ENCODE measurements around the gene YIPF3.

Gene YIPF3

GRCh38 chr6:43520097-43520496, 3.4 kb upstream of the YIPF3 start:
- TF ChIP-seq POLR2A (IDR thresholded peaks at IDR 0.05; ENCODE audit: low read depth, low read length) = no peak
- FAIRE-seq (no peak), DNase-seq (ENCODE audit: insufficient read length, low spot score) (no peak)

- FAIRE-seq = no peak
- no peak for TF ChIP-seq POLR2A (IDR thresholded peaks at IDR 0.05; ENCODE audit: low read depth, low read length)
- no peak for DNase-seq (ENCODE audit: insufficient read length, low spot score)
Observed at GRCh38 chr6:43517505-43518357, 1.0 kb upstream of the YIPF3 start.

GRCh38 chr6:43516367-43516696, 394 bp downstream of the YIPF3 start:
- no peak for TF ChIP-seq POLR2A (IDR thresholded peaks at IDR 0.05; ENCODE audit: low read depth, low read length)
- FAIRE-seq = no peak
- no peak for DNase-seq (ENCODE audit: insufficient read length, low spot score)

- no peak for FAIRE-seq
- no peak for DNase-seq (ENCODE audit: insufficient read length, low spot score)
- no peak for TF ChIP-seq POLR2A (IDR thresholded peaks at IDR 0.05; ENCODE audit: low read depth, low read length)
Observed at GRCh38 chr6:43515808-43516207, 918 bp downstream of the YIPF3 start.

DNA sequence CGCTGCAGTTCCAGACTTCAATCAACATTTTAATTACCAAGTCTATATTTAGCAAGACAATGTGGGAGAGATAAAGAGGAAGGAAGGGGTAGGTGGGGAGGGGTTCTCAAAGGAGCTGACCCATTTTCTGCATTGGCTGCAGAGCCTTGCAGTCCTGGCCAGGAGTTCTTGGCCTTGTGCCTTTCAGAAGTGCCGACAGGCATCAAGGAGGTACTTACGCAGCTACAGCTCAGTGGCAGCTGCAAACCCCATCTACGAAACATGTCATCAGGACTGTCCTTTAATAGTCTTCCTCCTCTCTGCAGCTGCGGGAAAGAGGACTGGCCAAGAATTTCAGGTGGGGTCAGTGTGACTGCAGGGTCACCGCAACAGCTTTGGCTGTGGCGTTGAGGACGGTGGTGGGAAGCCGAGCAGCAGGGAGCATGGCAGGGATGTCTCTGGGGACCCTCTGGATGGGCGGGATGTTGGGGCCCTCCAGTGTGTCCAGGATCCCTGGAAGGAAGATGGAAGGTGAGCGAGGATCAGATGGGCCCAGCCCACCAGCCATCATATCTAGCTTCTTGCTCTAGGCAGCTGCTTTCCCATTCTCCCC, 4.8 kb downstream of the YIPF3 start:
- FAIRE-seq = no peak
- no peak for TF ChIP-seq POLR2A (IDR thresholded peaks at IDR 0.05; ENCODE audit: low read depth, low read length)
- DNase-seq (ENCODE audit: insufficient read length, low spot score) = no peak

GRCh38 chr6:43510827-43511163, 5.9 kb downstream of the YIPF3 start:
- no peak for TF ChIP-seq POLR2A (IDR thresholded peaks at IDR 0.05; ENCODE audit: low read depth, low read length)
- FAIRE-seq (no peak), DNase-seq (ENCODE audit: insufficient read length, low spot score) (no peak)

DNA sequence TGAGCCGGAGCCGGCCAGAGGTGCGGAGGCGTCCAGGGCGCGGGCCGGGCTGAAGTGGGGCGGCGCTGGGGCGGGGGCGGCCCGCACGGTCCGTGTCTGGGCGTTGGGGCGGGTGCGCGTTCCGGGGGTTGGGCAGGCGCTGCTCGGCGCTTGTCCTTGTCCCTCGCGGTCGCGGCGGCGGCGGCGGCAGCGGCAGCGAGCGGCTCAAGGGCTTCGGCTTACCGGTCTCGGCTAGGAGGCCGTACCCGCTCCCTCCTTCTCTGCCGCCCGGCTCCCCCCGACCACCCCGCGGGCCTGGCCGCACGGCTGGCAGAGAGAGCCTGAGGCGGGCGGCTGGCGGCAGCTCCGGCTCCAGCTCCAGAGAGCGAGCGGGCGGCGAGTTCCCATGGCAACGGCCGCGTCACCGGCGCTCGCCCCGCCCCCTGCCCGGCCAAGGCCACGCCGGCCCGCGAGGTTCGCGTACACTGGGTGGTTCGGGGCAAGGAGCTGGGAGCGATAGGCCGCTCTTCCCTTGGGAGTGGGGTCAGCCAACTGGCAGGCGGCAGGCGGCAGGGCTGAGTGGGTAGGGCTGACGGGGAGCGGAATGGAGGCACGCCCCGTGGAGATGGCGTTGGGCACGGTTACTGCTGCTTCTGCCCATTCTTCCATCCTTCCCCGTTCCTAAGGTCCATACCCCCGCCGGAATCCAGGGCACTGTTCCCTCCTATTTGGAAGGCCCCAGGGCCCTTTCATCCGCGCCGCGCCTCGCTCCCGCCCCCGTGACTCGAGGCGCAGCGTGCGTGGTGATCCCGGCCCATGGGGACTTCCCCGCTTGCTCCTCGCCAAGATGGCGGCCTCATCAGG, 6.5 kb downstream of the YIPF3 start, which contains the start of gene LRRC73:
LRRC73 (minus strand) TSS at position 363 of the 843 bp plus-strand sequence. CDS start 561 bp downstream, outside the sequence.
- peak; percentile 20 for TF ChIP-seq POLR2A (IDR thresholded peaks at IDR 0.05; ENCODE audit: low read depth, low read length)
- DNase-seq (ENCODE audit: insufficient read length, low spot score) (peak; percentile 86), FAIRE-seq (no peak)

GRCh38 chr6:43509142-43509983, 7.4 kb downstream of the YIPF3 start:
- no peak for TF ChIP-seq POLR2A (IDR thresholded peaks at IDR 0.05; ENCODE audit: low read depth, low read length)
- no peak for DNase-seq (ENCODE audit: insufficient read length, low spot score)
- no peak for FAIRE-seq

- no peak for FAIRE-seq
- no peak for DNase-seq (ENCODE audit: insufficient read length, low spot score)
- no peak for TF ChIP-seq POLR2A (IDR thresholded peaks at IDR 0.05; ENCODE audit: low read depth, low read length)
Observed at GRCh38 chr6:43508481-43509141, 8.1 kb downstream of the YIPF3 start.

DNA sequence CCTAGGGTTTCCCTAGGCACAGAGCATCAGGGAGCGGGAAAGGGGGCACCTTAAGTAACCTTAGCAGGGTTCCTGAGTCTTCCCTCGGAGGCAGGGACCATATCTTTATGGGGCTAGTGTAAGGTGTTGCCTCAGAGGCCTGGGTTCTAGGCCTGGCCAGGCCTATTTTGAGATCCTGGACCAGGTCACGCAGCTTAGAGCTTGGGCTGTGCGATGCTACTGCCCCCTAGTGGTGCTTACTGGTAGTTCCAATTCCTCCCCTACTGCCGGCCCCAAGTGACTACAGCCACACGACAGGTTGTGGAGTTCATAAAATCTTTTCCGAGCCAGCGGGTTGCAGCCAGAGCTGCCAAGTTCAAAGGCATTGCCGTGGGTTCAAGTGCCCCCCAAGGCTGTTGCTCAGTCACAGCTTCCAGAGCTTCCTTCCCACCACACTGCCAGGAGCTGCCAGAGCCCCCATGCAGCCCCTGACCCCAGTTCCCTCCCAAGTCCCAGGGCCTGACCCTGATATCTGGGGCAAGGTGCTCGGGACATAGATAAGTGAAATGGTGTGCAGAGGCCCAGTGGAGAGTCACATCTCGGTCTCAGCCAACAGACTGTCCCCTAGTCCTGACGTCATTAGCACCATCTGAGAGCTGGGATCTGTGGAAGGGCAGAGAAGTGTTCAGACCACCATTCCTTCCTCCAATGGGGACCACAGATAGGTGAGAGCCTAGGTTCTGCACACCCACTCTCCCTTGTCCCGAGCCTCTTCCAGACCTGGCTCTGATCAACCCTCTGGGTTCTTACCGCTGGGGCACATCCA, 9.9 kb downstream of the YIPF3 start:
- FAIRE-seq (peak; percentile 45), DNase-seq (ENCODE audit: insufficient read length, low spot score) (peak; percentile 76)
- no peak for TF ChIP-seq POLR2A (IDR thresholded peaks at IDR 0.05; ENCODE audit: low read depth, low read length)

DNA sequence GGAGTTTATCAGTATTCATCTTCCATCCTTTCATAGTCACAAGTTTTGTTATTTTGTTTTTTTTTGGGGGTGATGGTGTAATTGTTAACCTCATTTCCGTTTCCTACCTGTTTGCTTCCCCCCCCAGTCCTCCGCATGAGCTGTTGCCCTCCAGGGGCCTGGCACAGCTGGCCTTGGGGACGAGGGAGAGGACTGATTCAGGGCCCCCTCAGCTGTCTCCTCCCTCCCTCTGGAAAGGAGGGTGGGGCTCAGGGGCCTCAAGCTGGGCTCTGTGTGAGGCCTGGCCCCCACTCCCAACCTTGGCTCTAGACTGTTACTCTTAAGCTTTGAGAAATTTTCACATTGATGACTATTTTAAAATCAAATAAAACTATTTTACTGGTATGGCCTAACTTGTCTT, 10.6 kb downstream of the YIPF3 start:
- FAIRE-seq (no peak), DNase-seq (ENCODE audit: insufficient read length, low spot score) (no peak)
- no peak for TF ChIP-seq POLR2A (IDR thresholded peaks at IDR 0.05; ENCODE audit: low read depth, low read length)

DNA sequence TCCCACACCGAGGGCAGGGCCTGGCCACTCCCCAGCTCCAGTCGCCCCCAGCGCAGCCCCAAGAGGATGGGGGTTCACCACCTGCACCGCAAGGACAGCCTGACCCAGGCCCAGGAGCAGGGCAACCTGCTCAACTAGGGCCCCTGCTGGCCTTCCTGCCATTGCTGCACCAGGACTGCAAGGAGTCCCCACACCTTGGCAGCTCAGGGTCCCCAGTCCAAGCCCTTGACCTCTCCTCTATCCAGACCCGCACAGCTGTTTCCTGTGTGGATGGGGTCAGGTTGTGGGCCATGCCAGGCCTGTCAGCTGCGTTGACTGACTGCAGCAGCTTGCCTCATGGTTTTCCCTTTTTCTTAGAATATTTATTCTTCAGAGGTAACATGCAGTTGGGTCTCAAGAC, 11.0 kb downstream of the YIPF3 start:
- FAIRE-seq = no peak
- no peak for TF ChIP-seq POLR2A (IDR thresholded peaks at IDR 0.05; ENCODE audit: low read depth, low read length)
- no peak for DNase-seq (ENCODE audit: insufficient read length, low spot score)

All from H54 (cell line).